ENCODE results near the gene PTGDS. TPM values are rescaled to one million over a fixed set of nuclear protein-coding genes. Genes with fewer than 3 reads are reported as not detected.

PTGDS gene
- total and polyA plus RNA-seq, 9 of the 15 experiments (the other 6 are each of a cell fraction or from before 2014, with no cell fraction given): 0.46 to 7.1 (median 2.0) TPM

- no peak for TF ChIP-seq ZBTB26 (CRISPR knock-in tag; IDR thresholded peaks at IDR 0.05)
- 0 out of 2 replicates have a peak, but pooled peaks have one; percentile 39 for TF ChIP-seq HNRNPL (IDR thresholded peaks at IDR 0.05; ENCODE audit: low read depth, low read length)
- TF ChIP-seq CTCFL (IDR thresholded peaks at IDR 0.05; ENCODE audit: borderline replicate concordance, insufficient read depth, low read depth, low read length, poor library complexity, severe bottlenecking): no peak
- TF ChIP-seq GABPB2 (CRISPR knock-in tag; conservative IDR thresholded peaks at IDR 0.05): no peak
- TF ChIP-seq SMARCC2 (IDR thresholded peaks at IDR 0.05; ENCODE audit: low read depth): no peak
- no peak for TF ChIP-seq BCLAF1 (IDR thresholded peaks at IDR 0.05; ENCODE audit: borderline replicate concordance in 1 of 2, control insufficient read depth in 1 of 2, low read depth in 2 of 2, low read length in 1 of 2)
- TF ChIP-seq ARID4B (CRISPR knock-in tag; IDR thresholded peaks at IDR 0.05): no peak
- no peak for TF ChIP-seq ASH1L (IDR thresholded peaks at IDR 0.05; ENCODE audit: borderline replicate concordance, low read depth, partially characterized antibody)
- no peak for TF ChIP-seq GABPB1 (CRISPR knock-in tag; IDR thresholded peaks at IDR 0.05)
These were observed 17.6 kb downstream of the PTGDS start (continued) for GRCh38 chr9:136994888-136995230.
